NT2/D1 (cell line): Measurements from ENCODE around the gene SIM2.
"Not testable (repeated sequence)": the region's sequence is repeated elsewhere in the genome, so short reads cannot be mapped to it uniquely, and the experiment has no call there.

Experiments
- DNase-seq: peaks from one replicate; pipeline ENCODE4 v3.0.0-alpha.2; 2011; ENCODE audit warnings: low read depth, low spot score
- H3K27me3 ChIP-seq: 2 replicates; pipeline ENCODE4 v1.6.0; 2011; ENCODE audit warnings: mild to moderate bottlenecking; ENCODE audit not compliant: insufficient read length, insufficient read depth
- H3K36me3 ChIP-seq: 2 replicates; pipeline ENCODE4 v1.6.1; 2011; ENCODE audit warnings: mild to moderate bottlenecking, low read length, mixed read lengths; ENCODE audit not compliant: insufficient read depth, insufficient read length
- H3K4me1 ChIP-seq: 2 replicates; pipeline ENCODE4 v1.5.1; 2011; ENCODE audit not compliant: insufficient read depth, insufficient read length
- H3K4me3 ChIP-seq: 2 replicates; pipeline ENCODE4 v1.5.1; 2011; ENCODE audit warnings: low read depth; ENCODE audit not compliant: insufficient read length
- H3K9ac ChIP-seq: 2 replicates; pipeline ENCODE4 v1.6.0; 2011; ENCODE audit warnings: low read depth; ENCODE audit not compliant: insufficient read length
- H3K9me3 ChIP-seq: 2 replicates; pipeline ENCODE4 v1.5.1; 2011; ENCODE audit warnings: mild to moderate bottlenecking, low read length; ENCODE audit not compliant: insufficient read depth
- SUZ12 ChIP-seq: IDR thresholded peaks from 2 replicates; pipeline ENCODE4 v1.6.1; 2011; ENCODE audit not compliant: insufficient read length, insufficient read depth; ENCODE audit errors: extremely low read depth
- YY1 ChIP-seq: IDR thresholded peaks from 2 replicates; pipeline ENCODE4 v1.6.1; 2011; ENCODE audit not compliant: insufficient read length, insufficient read depth
- ZNF274 ChIP-seq: IDR thresholded peaks from 2 replicates; pipeline ENCODE4 v1.6.1; 2011; ENCODE audit warnings: mild to moderate bottlenecking, low read depth, low read length

Gene SIM2

GRCh38 chr21:36698981-36699545 is at the start of gene SIM2:
Gene SIM2 (plus strand): TSS chr21:36699115. CDS start chr21:36699747, 632 bp downstream.
- no peak for DNase-seq
- peak within 1 kb of the TSS; percentile 72 for H3K9ac ChIP-seq
- H3K27me3 ChIP-seq = peaks cover 99% of the 10 kb centered on the region
- no peak for TF ChIP-seq SUZ12
- TF ChIP-seq YY1 = no peak
- TF ChIP-seq ZNF274 = no peak
- H3K4me3 ChIP-seq = peak within 1 kb of the TSS; percentile 23
- H3K4me1 ChIP-seq = peaks cover 51% of the 10 kb centered on the region
- no peaks in the 10 kb centered on the region for H3K36me3 ChIP-seq
- no peaks in the 10 kb centered on the region for H3K9me3 ChIP-seq

- H3K4me1 ChIP-seq = peaks cover 3% of the 10 kb centered on the region
- H3K27me3 ChIP-seq = no peaks in the 10 kb centered on the region
- no peaks in the 10 kb centered on the region for H3K9me3 ChIP-seq
- TF ChIP-seq SUZ12 = no peak
- no peak for TF ChIP-seq YY1
- TF ChIP-seq ZNF274 = no peak
- H3K4me3 ChIP-seq = no peak overlapping the region
- no peak overlapping the region for H3K9ac ChIP-seq
- DNase-seq = no peak
- H3K36me3 ChIP-seq = no peaks in the 10 kb centered on the region
Observed at GRCh38 chr21:36654324-36654723, 44.6 kb upstream of the SIM2 start.

GRCh38 chr21:36654796-36655325 is 44.1 kb upstream of the SIM2 start:
- H3K27me3 ChIP-seq = no peaks in the 10 kb centered on the region
- H3K9me3 ChIP-seq = no peaks in the 10 kb centered on the region
- H3K4me1 ChIP-seq = peaks cover 3% of the 10 kb centered on the region
- TF ChIP-seq ZNF274 = no peak
- TF ChIP-seq SUZ12 = no peak
- no peak for TF ChIP-seq YY1
- H3K9ac ChIP-seq = no peak overlapping the region
- no peak for DNase-seq
- no peak overlapping the region for H3K4me3 ChIP-seq
- no peaks in the 10 kb centered on the region for H3K36me3 ChIP-seq

- DNase-seq = no peak
- no peak for TF ChIP-seq YY1
- Histone ChIP-seq H3K9ac (no peak overlapping the region), H3K36me3 (no peaks in the 10 kb centered on the region), H3K27me3 (no peaks in the 10 kb centered on the region), H3K4me1 (peaks cover 3% of the 10 kb centered on the region), H3K9me3 (no peaks in the 10 kb centered on the region), H3K4me3 (no peak overlapping the region)
Observed at GRCh38 chr21:36656138-36656537, 42.8 kb upstream of the SIM2 start.

GRCh38 chr21:36657290-36657689 is 41.6 kb upstream of the SIM2 start:
- H3K4me1 ChIP-seq, H3K4me3 ChIP-seq, H3K36me3 ChIP-seq, DNase-seq, H3K27me3 ChIP-seq, H3K9ac ChIP-seq, H3K9me3 ChIP-seq: not testable (repeated sequence)

GRCh38 chr21:36657999-36658398 is 40.9 kb upstream of the SIM2 start:
- no peaks in the 10 kb centered on the region for H3K36me3 ChIP-seq
- no peaks in the 10 kb centered on the region for H3K27me3 ChIP-seq

GRCh38 chr21:36658926-36659325 is 40.0 kb upstream of the SIM2 start:
- TF ChIP-seq SUZ12 = no peak
- TF ChIP-seq YY1 = no peak
- TF ChIP-seq ZNF274 = no peak
- Histone ChIP-seq H3K4me3 (no peak overlapping the region), H3K4me1 (peaks cover 5% of the 10 kb centered on the region), H3K27me3 (peaks cover 4% of the 10 kb centered on the region), H3K9ac (no peak overlapping the region), H3K36me3 (no peaks in the 10 kb centered on the region), H3K9me3 (no peaks in the 10 kb centered on the region)
- DNase-seq = no peak

More at GRCh38 chr21:36657999-36658398, 40.9 kb upstream of the SIM2 start:
- no peaks in the 10 kb centered on the region for H3K9me3 ChIP-seq
- H3K4me1 ChIP-seq = peaks cover 5% of the 10 kb centered on the region
- H3K9ac ChIP-seq = no peak overlapping the region
- no peak overlapping the region for H3K4me3 ChIP-seq
- TF ChIP-seq ZNF274 (no peak), SUZ12 (no peak)
- DNase-seq = no peak
